NOMO-1 treated with dmso at 0.1 percent for 144 hours (cell line): ENCODE measurements around the gene STPG1.
A peak's percentile ranks its signal among the peaks of the same experiment; 100 is the strongest.
"Not testable (repeated sequence)": the region's sequence is repeated elsewhere in the genome, so short reads cannot be mapped to it uniquely, and the experiment has no call there.

ENCODE experiments used
- DNase-seq: peaks from one replicate; lab custom pipeline; 2025; ENCODE audit not compliant: unreplicated experiment; lab: John Stamatoyannopoulos, UW

STPG1 gene, protein sequence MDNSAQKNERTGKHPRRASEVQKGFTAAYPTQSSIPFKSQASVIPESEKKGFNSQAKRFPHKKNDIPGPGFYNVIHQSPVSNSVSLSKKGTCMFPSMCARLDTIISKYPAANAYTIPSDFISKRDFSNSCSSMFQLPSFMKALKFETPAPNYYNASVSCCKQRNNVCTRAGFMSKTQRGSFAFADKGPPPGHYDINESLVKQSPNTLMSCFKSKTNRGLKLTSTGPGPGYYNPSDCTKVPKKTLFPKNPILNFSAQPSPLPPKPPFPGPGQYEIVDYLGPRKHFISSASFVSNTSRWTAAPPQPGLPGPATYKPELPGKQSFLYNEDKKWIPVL

DNA sequence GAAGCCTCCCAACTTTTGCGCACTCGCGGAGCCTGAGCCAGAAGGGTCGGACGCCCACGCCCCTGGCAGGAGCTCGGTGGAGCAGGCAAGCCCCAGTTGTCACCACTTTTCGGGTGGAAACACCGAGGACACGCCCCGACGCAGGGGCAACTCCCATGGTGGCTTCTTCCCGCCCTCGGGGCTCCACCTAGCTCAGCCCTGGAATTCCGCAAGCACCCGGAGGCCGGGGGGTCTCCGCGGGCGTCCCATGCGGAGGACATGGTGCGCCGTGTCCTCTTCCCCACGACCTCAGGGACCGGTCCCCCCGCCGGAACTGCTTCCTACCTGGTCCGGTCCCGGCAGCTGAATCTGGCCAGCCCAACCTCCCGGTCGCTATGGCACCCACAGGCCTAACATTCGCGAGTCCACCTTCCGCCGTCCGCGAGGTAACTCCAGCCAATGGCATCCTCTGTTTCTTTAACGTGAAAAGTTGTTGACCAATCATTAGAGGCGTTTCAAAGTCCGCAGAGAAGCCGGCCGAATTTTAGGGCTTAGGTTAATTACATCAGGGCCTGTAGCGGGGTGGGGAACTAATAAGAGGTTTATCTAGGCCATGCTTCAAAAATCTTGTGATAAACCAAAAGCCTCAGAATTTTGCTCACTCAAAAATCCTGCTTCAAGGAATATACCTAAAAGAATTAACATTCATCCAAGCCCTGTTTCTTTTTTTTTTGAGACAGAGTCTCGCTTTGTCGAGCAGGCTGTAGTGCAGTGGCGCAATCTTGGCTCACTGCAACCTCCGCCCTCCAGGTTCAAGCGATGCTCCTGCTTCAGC lies at the start of gene STPG1:
Gene STPG1 (minus strand): TSS at position 433 of the 814 bp plus-strand sequence. CDS start 12,394 bp downstream, outside the sequence.
- peak; percentile 84 for DNase-seq

DNA sequence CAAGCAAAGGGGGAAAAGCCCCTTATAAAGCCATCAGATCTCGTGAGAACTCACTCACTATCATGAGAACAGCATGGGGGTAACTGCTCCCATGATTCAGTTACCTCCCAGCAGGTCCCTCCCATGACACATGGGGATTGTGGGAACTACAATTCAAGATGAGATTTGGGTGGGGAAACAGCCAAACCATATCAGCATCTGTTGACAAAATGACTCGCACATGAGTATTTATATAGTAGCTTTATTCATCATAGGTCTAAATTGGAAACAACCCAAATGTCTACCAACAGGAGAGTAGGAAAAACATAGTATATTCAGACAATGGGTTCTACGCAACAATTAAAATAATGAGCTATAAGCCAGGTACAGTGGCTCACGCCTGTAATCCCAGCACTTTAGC lies 48.5 kb upstream of the STPG1 start:
- not testable (repeated sequence) for DNase-seq

DNA sequence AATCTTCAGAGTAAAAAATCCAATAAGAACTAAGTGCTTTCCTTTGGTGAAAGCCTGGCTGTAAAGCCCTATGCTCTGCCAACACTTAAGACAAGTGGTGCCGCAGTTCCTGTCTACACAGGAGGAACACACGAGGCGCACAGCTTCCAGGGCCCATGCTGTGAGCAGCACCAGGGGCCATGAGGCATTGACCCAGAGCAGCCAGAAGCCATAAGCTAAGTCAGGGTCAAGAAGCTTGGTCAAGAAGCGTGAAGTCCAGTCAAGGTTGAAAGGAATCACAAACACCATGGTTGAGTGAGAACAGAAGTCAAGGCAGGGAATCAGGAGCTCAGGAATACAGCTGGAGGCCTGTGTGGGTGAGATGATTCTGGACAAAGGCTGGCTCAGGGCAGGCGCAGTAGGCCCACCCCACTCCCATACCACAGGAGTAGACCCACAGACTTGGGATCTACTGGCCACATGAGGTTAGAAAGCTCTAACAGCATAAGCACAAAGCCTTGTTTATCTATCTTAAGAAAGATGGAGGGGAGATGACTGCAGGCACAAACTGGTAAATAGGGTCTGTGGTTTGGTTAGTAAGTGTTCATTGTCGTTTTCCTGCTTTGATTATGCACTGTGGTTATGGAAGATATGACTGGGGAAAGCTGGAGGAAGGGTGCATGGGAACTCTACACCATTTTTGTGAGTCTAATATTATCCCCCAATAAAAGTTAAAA lies 46.1 kb upstream of the STPG1 start:
- DNase-seq = no peak

DNA sequence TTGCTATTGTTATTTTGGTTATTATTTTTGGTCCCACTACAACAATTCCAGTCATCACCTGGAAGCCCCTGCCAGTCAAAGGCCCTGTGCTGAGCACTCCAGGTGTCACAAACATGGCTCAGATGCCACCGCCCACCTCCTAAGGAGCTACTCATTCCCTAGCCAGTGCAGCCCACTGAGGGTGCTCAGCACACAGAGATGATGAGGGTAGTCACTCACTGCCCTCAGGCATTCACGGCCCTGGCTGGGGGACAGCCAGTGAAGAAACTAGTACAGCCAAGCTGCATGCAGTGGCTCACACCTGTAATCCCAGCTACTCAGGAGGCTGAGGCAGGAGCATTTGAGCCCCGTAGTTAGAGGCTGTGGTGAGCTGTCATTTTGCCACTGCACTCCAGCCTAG lies 44.3 kb upstream of the STPG1 start:
- no peak for DNase-seq

DNA sequence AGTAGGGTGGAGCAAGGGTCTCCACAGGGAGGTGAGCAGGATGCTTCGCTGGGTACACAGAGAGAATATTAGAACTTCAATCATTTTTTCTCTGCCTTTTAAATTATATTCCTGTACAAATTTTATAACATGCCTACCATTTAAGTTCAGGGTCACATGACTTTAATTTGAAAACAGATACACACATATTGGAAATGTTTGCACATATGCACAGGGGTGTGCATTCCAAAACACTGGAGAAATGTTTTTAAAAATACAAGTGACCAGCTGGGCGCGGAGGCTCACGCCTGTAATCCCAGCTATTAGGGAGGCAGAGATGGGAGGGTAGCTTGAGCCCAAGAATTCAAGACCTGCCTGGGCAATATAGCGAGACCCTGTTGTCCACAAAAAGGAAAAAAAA lies 41.7 kb upstream of the STPG1 start:
- DNase-seq = no peak

DNA sequence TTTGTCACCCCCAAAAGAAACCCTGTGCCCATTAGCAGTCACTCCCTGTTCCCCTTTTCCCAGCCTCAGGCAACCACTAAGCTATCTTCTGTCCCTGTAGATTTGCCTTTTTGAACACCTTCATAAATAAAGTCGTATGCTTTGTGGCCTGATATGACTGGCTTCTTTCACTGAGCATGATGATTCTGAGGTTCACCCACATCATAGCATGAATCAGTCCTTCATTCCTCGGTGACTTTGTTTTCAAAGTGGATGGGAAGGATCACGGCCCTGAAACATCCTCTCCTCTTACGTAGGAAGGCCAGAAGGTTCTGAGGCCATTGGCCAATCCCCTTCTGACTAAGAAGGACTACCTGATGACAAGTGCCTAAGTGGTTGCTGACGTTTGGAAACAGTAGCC lies 41.1 kb upstream of the STPG1 start:
- DNase-seq = no peak

DNA sequence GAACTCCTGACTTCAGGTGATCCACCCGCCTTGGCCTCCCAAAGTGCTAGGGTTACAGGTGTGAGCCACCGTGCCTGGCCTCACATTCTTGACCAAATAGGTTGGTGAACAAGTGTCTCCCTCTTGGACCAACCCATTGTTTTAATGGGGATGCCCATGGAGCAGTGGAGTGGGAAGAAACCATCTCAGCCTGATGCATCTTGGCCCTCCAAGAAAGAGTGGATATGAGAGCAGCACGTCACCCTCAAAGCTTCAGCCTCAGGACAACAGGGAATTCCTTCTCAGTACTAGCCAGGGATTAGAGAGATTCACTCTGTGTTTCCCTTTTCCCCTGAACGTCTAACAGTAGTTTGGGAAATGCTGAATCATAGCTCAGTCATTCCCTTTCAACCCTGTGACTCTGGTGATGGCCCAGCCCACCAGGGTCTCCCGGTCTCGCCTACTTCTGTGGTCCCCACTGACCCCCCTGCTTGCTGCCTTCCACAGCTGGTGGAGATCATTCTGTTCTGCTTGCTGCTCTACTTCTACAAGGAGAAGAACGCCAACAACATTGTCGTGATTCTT lies 39.4 kb upstream of the STPG1 start:
- DNase-seq = no peak

DNA sequence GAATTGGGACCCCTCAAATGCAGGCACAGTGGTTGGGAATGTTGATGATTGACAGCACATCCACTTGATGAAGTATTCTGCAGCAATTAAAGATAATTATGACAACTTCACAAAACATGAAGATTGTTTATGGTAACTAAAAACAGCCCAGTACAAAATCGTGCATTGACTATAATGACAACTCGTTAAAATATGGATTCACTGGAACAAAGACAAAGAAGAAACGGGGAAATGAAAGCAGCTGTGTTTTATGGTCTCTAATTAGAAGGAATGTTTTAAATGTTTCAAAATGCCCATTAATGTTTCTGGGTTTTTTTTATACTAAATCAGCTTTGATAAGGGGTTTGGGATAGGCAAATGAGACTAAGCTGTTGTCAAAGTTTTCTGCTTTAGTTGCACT lies 38.2 kb upstream of the STPG1 start:
- DNase-seq = no peak

DNA sequence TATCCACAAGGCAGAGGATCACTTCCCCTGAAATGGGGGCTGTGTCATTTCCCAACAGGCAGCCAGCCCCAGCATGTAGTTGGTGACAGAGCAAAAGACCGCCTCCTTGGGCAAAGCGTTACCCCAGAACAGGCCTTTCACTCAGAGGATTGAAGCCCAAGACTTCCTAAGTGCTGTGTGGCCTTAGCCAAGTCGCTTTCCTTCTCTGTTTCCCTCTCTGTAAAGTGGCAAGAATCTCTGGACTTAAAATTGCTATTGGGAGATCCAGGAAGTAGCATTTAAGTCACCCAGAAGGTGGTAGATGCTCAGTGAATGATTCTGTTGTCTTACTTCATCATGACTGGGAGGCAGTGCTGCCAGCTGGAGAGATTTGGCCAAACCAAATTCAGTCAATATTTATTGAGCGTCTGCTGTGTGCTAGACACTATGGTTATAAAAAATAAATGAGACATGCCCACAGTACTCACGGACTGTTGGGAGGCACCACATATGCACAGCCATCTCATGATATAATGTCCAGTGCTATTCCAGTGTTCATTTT lies 37.3 kb upstream of the STPG1 start:
- no peak for DNase-seq

DNA sequence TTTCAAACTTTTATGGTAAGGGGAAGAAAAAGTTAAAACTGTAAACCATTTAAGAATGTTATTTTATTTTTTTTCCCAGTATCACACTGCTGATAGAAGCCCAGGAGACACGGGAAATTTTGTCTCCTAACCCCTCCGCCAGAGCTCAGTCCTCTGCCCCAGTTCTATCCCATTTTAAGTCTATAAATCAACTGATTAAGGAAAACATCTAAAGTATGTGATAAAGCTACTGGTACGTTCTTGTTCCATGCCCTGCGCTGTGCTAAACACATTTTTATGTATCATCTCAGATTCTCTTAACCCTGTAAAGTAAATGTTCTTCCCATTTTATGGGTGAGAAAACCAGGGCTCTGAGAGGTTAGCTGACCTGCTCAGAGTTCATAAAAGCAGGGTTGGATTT lies 36.7 kb upstream of the STPG1 start:
- no peak for DNase-seq

DNA sequence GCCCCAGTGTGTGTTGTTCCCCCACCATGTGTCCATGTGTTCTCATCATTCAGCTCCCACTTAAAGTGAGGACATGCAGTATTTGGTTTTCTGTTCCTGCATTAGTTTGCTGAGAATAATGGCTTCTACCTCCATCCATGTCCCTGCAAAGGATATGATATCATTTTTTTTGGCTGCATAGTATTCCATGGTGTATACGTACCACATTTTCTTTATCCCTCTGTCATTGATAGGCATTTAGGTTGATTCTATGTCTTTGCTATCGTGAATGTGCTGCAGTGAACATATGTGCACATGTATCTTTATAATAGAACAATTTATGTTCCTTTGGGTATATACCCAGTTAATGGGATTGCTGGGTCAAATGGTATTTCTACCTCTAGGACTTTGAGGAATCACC lies 32.9 kb upstream of the STPG1 start:
- DNase-seq = not testable (repeated sequence)

DNA sequence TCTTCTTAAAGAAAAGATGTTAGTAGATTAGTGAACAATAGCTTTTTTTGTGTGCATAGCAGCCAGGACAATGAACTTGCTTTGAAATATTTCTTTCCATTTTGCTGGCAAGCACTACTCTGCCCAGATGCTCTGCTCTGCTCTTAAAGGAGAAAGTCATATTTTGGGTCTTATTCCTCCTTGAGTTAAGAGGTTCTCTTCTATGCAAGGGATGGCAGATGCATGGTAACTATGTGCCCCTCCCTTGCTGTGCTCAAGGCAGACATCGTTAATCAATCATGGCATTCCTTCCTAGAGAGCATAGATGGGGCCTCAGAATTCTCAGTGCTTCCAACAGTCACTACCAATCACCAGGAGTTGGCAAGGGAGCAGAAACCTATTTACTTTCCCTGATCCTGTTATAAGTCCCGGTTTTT lies 29.7 kb upstream of the STPG1 start:
- no peak for DNase-seq

DNA sequence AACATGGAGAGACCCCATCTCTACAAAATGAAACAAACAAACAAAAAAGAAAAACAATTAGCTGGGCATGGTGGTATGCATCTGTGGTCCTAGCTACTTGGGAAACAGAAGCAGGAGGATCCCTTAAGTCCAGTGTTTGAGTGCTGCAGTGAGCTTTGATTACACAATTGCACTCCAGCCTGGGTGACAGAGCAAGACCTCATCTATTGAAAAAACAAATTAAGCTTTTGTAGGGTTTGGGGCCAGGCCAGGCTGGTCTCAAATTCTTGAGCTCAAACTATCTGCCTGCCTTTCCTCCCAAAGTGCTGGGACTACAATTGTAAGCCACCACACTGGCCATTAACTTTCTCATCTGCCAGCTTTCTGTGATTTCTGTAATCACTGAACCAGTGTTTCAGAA lies 29.2 kb upstream of the STPG1 start:
- DNase-seq = no peak

DNA sequence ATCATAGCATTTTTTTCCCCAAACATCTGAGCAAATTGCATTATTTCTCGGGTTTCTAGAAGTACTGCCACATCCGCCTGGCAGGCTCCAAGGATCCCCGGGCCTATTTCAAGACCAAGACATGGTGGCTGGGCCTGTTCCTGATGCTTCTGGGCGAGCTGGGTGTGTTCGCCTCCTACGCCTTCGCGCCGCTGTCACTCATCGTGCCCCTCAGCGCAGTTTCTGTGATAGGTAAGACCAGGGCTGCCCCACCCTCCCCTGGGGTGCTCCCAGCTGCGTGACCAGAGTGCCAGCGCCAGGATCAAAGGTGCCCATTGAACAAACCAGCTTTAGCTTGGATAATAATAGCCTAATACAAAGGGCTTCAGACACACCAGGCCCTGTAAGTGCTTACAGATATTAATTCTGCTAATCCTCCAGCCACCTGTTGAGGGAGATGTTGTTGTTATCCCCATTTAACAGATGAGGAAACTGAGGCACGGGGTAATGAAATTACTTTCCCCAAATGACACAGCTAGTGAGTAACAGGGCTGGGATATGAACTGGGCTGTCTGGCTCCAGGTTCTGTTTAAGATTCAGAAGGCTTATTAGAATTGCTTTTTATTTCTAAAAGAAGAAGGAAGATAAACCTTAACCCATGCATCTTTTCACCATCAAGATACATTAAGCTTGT lies 28.6 kb upstream of the STPG1 start:
- DNase-seq = no peak

DNA sequence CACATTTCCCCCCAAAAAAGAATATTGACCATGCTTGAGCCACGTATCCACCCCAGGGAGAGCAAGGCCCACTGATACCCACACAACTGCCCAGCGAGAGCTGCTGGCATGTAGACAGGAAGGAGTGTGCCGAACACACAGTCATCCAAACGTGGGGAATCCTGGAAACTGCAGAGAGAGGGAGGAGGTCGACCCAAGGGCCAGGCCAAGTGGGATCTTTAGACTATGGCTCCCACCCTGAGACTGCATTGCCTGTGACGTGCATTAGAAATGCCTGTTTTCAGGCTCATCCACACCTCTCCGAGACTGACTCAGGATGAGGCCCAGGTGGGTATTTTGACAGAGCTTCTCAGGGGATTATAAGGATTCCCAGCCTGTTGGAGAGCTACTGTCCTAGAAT lies 27.9 kb upstream of the STPG1 start:
- no peak for DNase-seq

DNA sequence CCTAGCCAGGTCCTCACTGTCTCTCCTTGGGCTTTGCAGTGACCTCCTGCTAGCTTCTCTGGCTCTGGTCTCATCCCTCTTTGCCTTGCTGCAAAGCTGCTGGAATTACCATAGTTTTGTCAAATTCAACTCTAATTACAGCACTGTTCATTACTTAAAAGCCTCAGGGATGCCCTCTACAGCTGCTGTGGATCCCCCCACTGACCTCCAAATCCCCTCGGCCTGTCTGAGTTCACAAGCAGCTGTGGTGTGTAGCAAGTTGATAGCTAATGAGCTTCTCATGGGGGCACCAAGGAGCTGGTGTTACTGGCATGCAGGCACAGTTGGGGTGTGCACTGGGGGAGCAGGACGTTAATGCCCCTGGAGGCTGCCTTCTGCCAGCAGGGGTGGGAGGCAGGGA lies 26.9 kb upstream of the STPG1 start:
- no peak for DNase-seq

DNA sequence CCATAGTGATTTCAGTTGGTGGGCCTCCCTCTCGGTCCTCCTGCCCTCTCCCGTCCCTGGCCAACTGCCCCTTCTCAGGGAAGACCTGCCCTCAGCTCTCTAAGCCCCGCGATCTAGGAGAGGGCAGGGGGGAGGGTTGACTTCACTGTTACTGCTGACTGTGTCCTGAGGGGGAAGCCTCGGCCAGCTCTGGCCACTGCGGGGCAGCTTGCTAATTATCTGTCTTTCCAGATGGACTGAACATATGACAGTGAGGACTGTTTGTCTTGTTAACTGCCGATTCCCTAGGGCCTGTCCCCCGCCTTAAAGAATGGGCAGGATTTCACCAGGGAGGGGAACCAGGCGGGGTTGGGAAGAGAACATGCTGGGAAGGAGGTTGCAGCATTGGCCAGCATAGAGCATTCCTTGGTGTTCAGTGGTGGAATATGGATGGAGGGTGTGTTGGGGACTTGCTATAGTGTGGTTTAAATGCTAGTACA lies 24.9 kb upstream of the STPG1 start:
- DNase-seq = no peak

DNA sequence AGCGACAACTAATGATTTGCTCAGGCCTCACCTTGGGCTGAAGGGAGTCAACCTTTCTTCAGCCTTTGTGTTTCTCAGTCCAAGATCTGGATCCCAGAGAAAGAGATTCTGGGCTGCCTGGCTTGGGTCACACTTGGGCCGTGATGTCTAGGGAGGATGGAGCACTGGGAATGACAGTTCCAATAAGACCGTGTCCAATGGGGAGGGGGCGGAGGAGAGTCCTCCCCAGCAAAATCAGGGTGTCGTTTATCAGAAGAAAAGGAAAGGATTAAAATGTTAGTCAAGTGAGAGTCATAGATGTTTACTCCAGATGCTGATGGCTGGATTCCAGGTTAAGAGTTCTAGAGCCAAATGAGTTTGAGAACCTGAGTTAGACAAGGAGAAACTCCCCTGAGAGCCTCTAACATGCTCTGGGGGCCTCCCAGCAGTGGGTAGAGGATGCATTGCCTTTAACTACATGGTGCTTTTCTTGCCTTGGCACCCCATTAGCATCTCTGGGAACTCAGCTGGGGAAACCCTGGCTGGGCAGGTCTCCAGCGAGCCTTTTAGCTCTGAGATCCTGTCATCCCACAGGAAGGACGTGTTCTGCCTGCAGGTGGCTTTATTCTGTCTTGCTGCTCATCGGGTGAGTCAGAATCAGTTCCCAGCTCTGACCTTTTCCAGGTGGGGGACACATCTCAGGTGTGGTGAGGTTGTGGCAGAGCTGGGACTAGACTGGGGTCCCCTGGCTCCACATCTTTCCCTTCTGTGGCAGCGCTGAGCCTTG lies 24.2 kb upstream of the STPG1 start:
- no peak for DNase-seq

DNA sequence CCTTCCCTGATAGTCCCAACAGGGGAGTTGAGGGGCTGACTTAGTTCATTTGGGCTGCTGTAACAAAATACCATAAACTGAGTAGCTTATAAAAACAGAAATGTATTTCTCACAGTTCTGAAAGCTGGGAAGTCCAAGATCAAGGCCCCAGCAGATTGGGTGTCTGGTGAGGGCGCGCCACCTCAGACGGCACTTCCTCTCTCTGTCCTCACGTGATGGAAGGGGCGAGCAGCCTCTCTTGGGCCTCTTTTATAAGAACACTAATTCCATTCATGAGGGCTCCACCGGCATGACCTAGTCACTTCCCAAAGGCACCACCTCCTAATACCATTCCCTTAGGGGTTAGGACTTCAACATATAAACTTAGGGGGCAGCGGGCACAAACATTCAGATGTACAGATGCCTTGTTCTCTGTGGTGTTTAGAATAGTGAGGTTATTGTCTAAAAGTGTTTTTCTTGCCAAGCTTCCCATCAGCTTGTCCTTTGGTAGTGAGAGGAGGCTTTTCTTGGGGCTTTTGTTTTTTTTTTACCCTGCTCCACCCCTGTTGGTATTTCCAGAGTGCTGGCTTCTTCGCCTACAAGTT lies 22.3 kb upstream of the STPG1 start:
- no peak for DNase-seq

DNA sequence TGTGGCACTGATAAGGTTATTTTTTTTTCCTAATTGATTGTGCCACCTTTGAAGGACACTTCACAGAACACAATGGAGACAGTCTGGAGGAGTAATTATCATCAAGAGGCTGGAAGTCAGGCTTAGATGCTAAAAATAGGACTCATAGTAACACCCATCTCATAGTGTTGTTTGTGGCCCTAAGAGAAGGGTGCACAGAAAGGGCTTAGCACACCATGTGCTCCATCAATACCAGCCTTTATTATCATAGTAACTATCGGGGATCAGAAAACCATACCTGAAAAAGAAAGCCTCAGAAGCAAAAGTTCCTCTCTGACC lies 13.9 kb upstream of the STPG1 start:
- DNase-seq = no peak
